HG02610 (cell line): ENCODE data around the gene NANOS2.

Experiments used
- ATAC-seq: cut with Tn5 transposase; IDR thresholded peaks from one replicate; pipeline ENCODE4 v1.9.1; 2021; ENCODE audit warnings: mild to moderate bottlenecking, moderate library complexity; ENCODE audit not compliant: unreplicated experiment

NANOS2 gene

GRCh38 chr19:45913874-45914830 is at the start of gene NANOS2:
TSS of gene NANOS2 (minus strand) at chr19:45914778. CDS start at chr19:45914693, 85 bp downstream.
- ATAC-seq, result no peak

GRCh38 chr19:45962021-45962420 is 47.4 kb upstream of the NANOS2 start:
- no peak for ATAC-seq

GRCh38 chr19:45960595-45961235 is 46.1 kb upstream of the NANOS2 start:
- no peak for ATAC-seq

GRCh38 chr19:45959517-45960025 is 45.0 kb upstream of the NANOS2 start:
- ATAC-seq, result no peak

- no peak for ATAC-seq
Measured at GRCh38 chr19:45958769-45959516, 44.4 kb upstream of the NANOS2 start.

GRCh38 chr19:45958320-45958719 is 43.7 kb upstream of the NANOS2 start:
- no peak for ATAC-seq

GRCh38 chr19:45955905-45956608 is 41.5 kb upstream of the NANOS2 start:
- no peak for ATAC-seq

GRCh38 chr19:45954156-45954555 is 39.6 kb upstream of the NANOS2 start:
- ATAC-seq, result no peak

GRCh38 chr19:45953676-45954075 is 39.1 kb upstream of the NANOS2 start:
- no peak for ATAC-seq

- no peak for ATAC-seq
Measured at GRCh38 chr19:45952686-45953505, 38.3 kb upstream of the NANOS2 start.

- no peak for ATAC-seq
Measured at GRCh38 chr19:45952341-45952685, 37.7 kb upstream of the NANOS2 start.

- ATAC-seq, result no peak
Measured at GRCh38 chr19:45947926-45948325, 33.3 kb upstream of the NANOS2 start.

GRCh38 chr19:45940515-45940805 is 25.9 kb upstream of the NANOS2 start:
- ATAC-seq, result no peak

- ATAC-seq, result no peak
Measured at GRCh38 chr19:45939792-45940514, 25.4 kb upstream of the NANOS2 start.

GRCh38 chr19:45938733-45939319 is 24.2 kb upstream of the NANOS2 start:
- ATAC-seq, result no peak

- no peak for ATAC-seq
Measured at GRCh38 chr19:45935267-45935666, 20.7 kb upstream of the NANOS2 start.

GRCh38 chr19:45934551-45935230 is 20.1 kb upstream of the NANOS2 start:
- ATAC-seq, result no peak

- no peak for ATAC-seq
Measured at GRCh38 chr19:45933759-45934158, 19.2 kb upstream of the NANOS2 start.
